OCI-LY7 (cell line): ENCODE results near the gene SRP68. TPM values are rescaled to one million over a fixed set of nuclear protein-coding genes. Genes with fewer than 3 reads are reported as not detected.

Experiments used
- BruUV-seq: library from RNA; stranded (reverse); fragments of 400-500 nt; replicated peaks from 2 replicates; lab custom pipeline; 2021; lab: Mats Ljungman, UMichigan
- CTCF ChIA-PET: fragments of 300-600 bp; sonication (Branson Sonifier 250); formaldehyde crosslinking; loops from one replicate; lab custom pipeline; 2022; ENCODE audit warnings: antibody characterized with exemption; ENCODE audit not compliant: unreplicated experiment; lab: Charles Lee
- POLR2A ChIA-PET: fragments of 300-600 bp; sonication (Branson Sonifier 250); formaldehyde crosslinking; loops from one replicate; lab custom pipeline; 2022; ENCODE audit warnings: antibody characterized with exemption; lab: Charles Lee
- DNase-seq: peaks from one replicate; pipeline ENCODE4 v3.0.0-alpha.2; 2015; ENCODE audit warnings: low spot score
- H2AFZ ChIP-seq: fragments of 200-600 bp; sonication (generic), shearing (Covaris generic); 2 replicates; pipeline ENCODE4 v1.6.1; 2014; ENCODE audit warnings: mild to moderate bottlenecking, antibody characterized with exemption, low read length, moderate library complexity
- H3K27ac ChIP-seq: fragments of 200-600 bp; sonication (generic); 2 replicates; pipeline ENCODE4 v1.5.1; 2014; ENCODE audit warnings: mixed run types, low read depth, mild to moderate bottlenecking, moderate library complexity, low read length, inconsistent platforms; ENCODE audit not compliant: poor library complexity, severe bottlenecking
- H3K36me3 ChIP-seq: fragments of 200-600 bp; sonication (generic); 2 replicates; pipeline ENCODE4 v1.6.1; 2014; ENCODE audit warnings: mild to moderate bottlenecking, antibody characterized with exemption, low read length, moderate library complexity, mixed read lengths; ENCODE audit not compliant: insufficient read depth
- H3K4me1 ChIP-seq: fragments of 200-600 bp; sonication (generic); 2 replicates; pipeline ENCODE4 v1.5.1; 2014; ENCODE audit warnings: mild to moderate bottlenecking, low read length; ENCODE audit not compliant: insufficient read depth, poor library complexity, severe bottlenecking
- H3K4me2 ChIP-seq: fragments of 200-600 bp; sonication (generic); 2 replicates; pipeline ENCODE4 v1.6.1; 2014; ENCODE audit warnings: mild to moderate bottlenecking, low read length
- H3K4me3 ChIP-seq: fragments of 200-600 bp; sonication (generic); 2 replicates; pipeline ENCODE4 v1.5.1; 2014; ENCODE audit warnings: mild to moderate bottlenecking, low read depth, low read length; ENCODE audit not compliant: poor library complexity, severe bottlenecking
- H3K79me2 ChIP-seq: fragments of 200-600 bp; sonication (generic); 2 replicates; pipeline ENCODE4 v1.6.1; 2016; ENCODE audit warnings: low read depth, mild to moderate bottlenecking, low read length, moderate library complexity, mixed read lengths; ENCODE audit not compliant: insufficient read depth
- H3K9me2 ChIP-seq: fragments of 200-600 bp; sonication (generic); 2 replicates; pipeline ENCODE4 v1.6.1; 2016; ENCODE audit warnings: mild to moderate bottlenecking, low read length, mixed read lengths; ENCODE audit not compliant: insufficient read depth
- H3K9me3 ChIP-seq: fragments of 200-600 bp; sonication (generic); 2 replicates; pipeline ENCODE4 v1.6.1; 2014; ENCODE audit warnings: mild to moderate bottlenecking, mixed run types, low read length, mixed read lengths
- H4K20me1 ChIP-seq: fragments of 200-600 bp; sonication (generic); 2 replicates; pipeline ENCODE4 v1.6.1; 2014; ENCODE audit warnings: mild to moderate bottlenecking, antibody characterized with exemption, low read length, moderate library complexity, mixed read lengths; ENCODE audit not compliant: insufficient read depth
- CTCF ChIP-seq: fragments of 200-600 bp; sonication (generic); conservative IDR thresholded peaks from 2 replicates; pipeline ENCODE4 v1.5.1; 2014; ENCODE audit warnings: mild to moderate bottlenecking, antibody characterized with exemption, low read length, moderate library complexity, mixed read lengths
- EZH2phosphoT487 ChIP-seq: fragments of 200-600 bp; sonication (generic); IDR thresholded peaks from 2 replicates; pipeline ENCODE4 v1.6.1; 2018; ENCODE audit warnings: low read depth, borderline replicate concordance, mild to moderate bottlenecking, mixed run types, antibody characterized with exemption, low read length, moderate library complexity, mixed read lengths
- intact Hi-C: fragments of 100-400 bp; cut with micrococcal nuclease; formaldehyde crosslinking; loops from one replicate; pipeline ENCODE4 v1.10.0; 2022; ENCODE audit not compliant: unreplicated experiment
- total RNA-seq, 2 experiments: library from RNA; depleted of rRNA in 1 of 2; stranded (reverse); fragments of >200 nt in 1 of 2; shearing (Covaris generic) in 1 of 2; gene quantifications; 2 replicates each; pipeline ENCODE4 v1.2.3, GENCODE V29; 2014 to 2022

Gene SRP68
- total RNA-seq, 2 experiments from 2014 or later, result 54.0 to 200 TPM

- ChIA-PET CTCF (interaction anchor here (1.2 kb wide), 1 partner anchor 104 kb away, joined by 3 read pairs; no protein-coding TSS in a partner anchor), POLR2A (interaction anchor here (0.6 kb wide), 1 partner anchor 101 kb away, joined by 5 read pairs; no protein-coding TSS in a partner anchor)
- Histone ChIP-seq H3K4me2 (no peak overlapping the region), H3K27ac (no peak overlapping the region), H3K79me2 (no peaks in the 10 kb centered on the region), H3K36me3 (peaks cover 12% of the 10 kb centered on the region; the same call in 1 of the 2 replicates), H3K4me3 (no peak overlapping the region), H3K9me3 (no peaks in the 10 kb centered on the region), H2AFZ (no peak overlapping the region), H3K4me1 (peaks cover 2% of the 10 kb centered on the region), H4K20me1 (no peaks in the 10 kb centered on the region), H3K9me2 (no peaks in the 10 kb centered on the region)
- no TSS peak for BruUV-seq
- no peak for TF ChIP-seq CTCF
- TF ChIP-seq EZH2phosphoT487, result no peak
- intact Hi-C loops, result loop anchor here (5.0 kb wide), 1 partner anchor 152 kb away; the partner anchor contains the start of gene WBP2
- no peak for DNase-seq
Observed at GRCh38 chr17:76008630-76009425, 63.5 kb downstream of the SRP68 start.

- CTCF ChIA-PET, result interaction anchor here (1.2 kb wide), 1 partner anchor 103 kb away, joined by 3 read pairs; no protein-coding TSS in a partner anchor
- no TSS peak for BruUV-seq
Observed at GRCh38 chr17:76008208-76008607, 64.1 kb downstream of the SRP68 start.

More at GRCh38 chr17:76008208-76008607, 64.1 kb downstream of the SRP68 start:
- H4K20me1 ChIP-seq, result no peaks in the 10 kb centered on the region
- H3K4me2 ChIP-seq, result no peak overlapping the region
- no peak overlapping the region for H2AFZ ChIP-seq
- POLR2A ChIA-PET, result interaction anchor here (0.6 kb wide), 1 partner anchor 101 kb away, joined by 5 read pairs; no protein-coding TSS in a partner anchor
- H3K9me2 ChIP-seq, result no peaks in the 10 kb centered on the region
- TF ChIP-seq CTCF, result no peak
- TF ChIP-seq EZH2phosphoT487, result no peak
- no peaks in the 10 kb centered on the region for H3K9me3 ChIP-seq
- H3K36me3 ChIP-seq, result peaks cover 12% of the 10 kb centered on the region; the same call in 1 of the 2 replicates
- no peaks in the 10 kb centered on the region for H3K4me1 ChIP-seq
- H3K27ac ChIP-seq, result no peak overlapping the region
- no peak for DNase-seq
- H3K79me2 ChIP-seq, result no peaks in the 10 kb centered on the region
- intact Hi-C loops, result loop anchor here (5.0 kb wide), 1 partner anchor 151 kb away; the partner anchor contains the start of gene WBP2
- H3K4me3 ChIP-seq, result no peak overlapping the region
